OCI-LY1 (cell line): ENCODE results near the gene CRISPLD2.

Experiments
- CTCF ChIP-seq: fragments of 200-600 bp; sonication (generic), shearing (Covaris generic); IDR thresholded peaks from 2 replicates; pipeline ENCODE4 v1.5.1; 2017; ENCODE audit warnings: mild to moderate bottlenecking, antibody characterized with exemption, low read length, moderate library complexity, mixed read lengths
- EZH2 ChIP-seq: fragments of 200-600 bp; sonication (generic), shearing (Covaris generic); IDR thresholded peaks from 2 replicates; pipeline ENCODE4 v1.8.0; 2017; ENCODE audit warnings: borderline replicate concordance, mixed run types, mild to moderate bottlenecking, antibody characterized with exemption, low read length, moderate library complexity, mixed read lengths

GRCh38 chr16:84850714-84851113, 30.9 kb downstream of the CRISPLD2 start:
- TF ChIP-seq EZH2 (no peak), CTCF (no peak)
